ENCODE results near the gene CHST3. TPM values are rescaled to one million over a fixed set of nuclear protein-coding genes. Genes with fewer than 3 reads are reported as not detected.
A peak's percentile ranks its signal among the peaks of the same experiment; 100 is the strongest.
"Not testable (repeated sequence)": the region's sequence is repeated elsewhere in the genome, so short reads cannot be mapped to it uniquely, and the experiment has no call there.

Gene CHST3
- total and polyA plus RNA-seq, 9 donors = 16.4 to 69.2 (median 36.1) TPM

DNA sequence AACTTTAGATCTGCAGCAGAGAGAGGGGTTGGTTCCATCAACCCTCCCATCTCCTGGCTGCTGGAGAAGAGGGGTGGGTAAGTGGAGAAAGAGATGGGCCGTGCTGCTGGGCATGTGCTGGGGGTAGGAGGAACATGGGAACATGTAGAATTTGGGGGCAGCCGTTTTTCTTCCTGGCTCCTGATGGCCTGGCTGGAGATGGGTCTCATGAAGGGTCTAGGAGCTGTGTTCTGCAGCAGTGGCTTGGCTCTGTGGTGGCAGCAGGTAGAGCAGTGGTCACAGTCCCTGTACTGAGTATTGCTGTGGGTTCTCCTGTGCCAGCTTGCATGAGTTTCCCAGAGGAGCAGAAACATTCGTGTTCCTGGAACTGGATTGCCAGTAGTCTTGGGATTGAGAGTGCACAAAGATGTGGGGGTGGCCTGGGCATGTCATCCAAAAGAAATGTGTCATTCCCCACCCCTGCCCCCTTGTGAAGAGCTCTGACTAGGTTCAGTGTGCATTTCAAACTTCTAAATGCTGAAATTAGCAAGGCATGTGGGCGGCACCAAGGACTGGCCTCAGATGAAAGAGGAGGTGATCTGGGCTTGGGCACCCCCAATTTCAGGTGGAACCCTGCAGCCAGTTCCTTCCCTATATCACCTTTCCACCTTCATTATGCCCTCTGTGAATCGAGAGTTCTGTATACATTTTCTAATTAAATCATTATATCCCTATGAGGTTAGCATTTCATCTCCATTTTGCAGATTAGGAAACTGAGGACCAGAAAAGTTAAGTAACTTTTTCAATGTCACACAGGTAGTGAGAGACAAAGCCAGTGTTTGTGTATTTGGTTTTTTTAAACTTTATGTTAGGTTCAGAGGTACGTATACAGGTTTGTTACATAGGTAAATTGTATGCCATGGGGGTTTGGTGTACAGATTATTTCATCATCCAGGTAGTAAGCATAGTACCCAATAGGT lies 2.1 kb downstream of the CHST3 start:
- Histone ChIP-seq H3K36me3 (no peaks in the 10 kb centered on the region), H3K4me1 (ENCODE audit: insufficient read depth) (peaks cover 37% of the 10 kb centered on the region), H3K4me3 (peak overlapping the region; percentile 84), H3K27ac (peak overlapping the region in 1 of 2 donors; percentile 96), H3K27me3 (no peaks in the 10 kb centered on the region), H3K9me3 (no peaks in the 10 kb centered on the region)
- TF ChIP-seq EP300 (IDR thresholded peaks at IDR 0.05) (no peak), POLR2A (IDR thresholded peaks at IDR 0.05) (no peak)
- TF ChIP-seq, protein P1, sequence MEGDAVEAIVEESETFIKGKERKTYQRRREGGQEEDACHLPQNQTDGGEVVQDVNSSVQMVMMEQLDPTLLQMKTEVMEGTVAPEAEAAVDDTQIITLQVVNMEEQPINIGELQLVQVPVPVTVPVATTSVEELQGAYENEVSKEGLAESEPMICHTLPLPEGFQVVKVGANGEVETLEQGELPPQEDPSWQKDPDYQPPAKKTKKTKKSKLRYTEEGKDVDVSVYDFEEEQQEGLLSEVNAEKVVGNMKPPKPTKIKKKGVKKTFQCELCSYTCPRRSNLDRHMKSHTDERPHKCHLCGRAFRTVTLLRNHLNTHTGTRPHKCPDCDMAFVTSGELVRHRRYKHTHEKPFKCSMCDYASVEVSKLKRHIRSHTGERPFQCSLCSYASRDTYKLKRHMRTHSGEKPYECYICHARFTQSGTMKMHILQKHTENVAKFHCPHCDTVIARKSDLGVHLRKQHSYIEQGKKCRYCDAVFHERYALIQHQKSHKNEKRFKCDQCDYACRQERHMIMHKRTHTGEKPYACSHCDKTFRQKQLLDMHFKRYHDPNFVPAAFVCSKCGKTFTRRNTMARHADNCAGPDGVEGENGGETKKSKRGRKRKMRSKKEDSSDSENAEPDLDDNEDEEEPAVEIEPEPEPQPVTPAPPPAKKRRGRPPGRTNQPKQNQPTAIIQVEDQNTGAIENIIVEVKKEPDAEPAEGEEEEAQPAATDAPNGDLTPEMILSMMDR (IDR thresholded peaks at IDR 0.05) = no peak
- intact Hi-C loops (cut with DNase I) = loop anchor here in 3 of 4 donors (5.0 to 10.0 kb wide), 4 partner anchors 36 to 358 kb away; partner anchors contain the start of genes ANAPC16 (in 2 of the 3) and ASCC1 (in 2 of the 3)
- WGBS, 3 donors = 45 to 46% (median 45%) methylated on average over 6 of the region's 6 CpGs
- peak in 1 of 5 donors; percentile 34 for DNase-seq

DNA sequence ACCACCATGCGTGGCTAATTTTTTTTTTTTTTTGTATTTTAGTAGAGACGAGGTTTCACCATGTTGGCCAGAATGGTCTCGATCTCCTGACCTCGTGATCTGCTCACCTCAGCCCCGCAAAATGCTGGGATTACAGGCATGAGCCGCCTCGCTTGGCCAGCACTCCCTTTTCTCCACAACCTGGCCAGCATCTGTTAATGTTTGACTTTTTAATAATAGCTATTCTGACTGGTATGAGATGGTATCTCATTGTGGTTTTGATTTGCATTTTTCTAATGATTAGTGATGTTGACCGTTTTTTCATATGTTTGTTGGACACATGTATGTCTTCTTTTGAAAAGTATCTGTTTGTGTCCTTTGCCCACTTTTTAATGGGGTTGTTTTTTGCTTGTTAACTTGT lies 3.8 kb downstream of the CHST3 start:
- intact Hi-C loops (cut with DNase I) = loop anchor here in 3 of 4 donors (5.0 to 10.0 kb wide), 4 partner anchors 34 to 357 kb away; partner anchors contain the start of genes ANAPC16 (in 2 of the 3) and ASCC1 (in 2 of the 3)
- not testable (repeated sequence) for DNase-seq, H3K27ac ChIP-seq, H3K27me3 ChIP-seq, H3K9me3 ChIP-seq, H3K36me3 ChIP-seq, H3K4me3 ChIP-seq
- 74 to 83% (median 82%) methylated on average over 8 of the region's 8 CpGs for WGBS, 3 donors
- peaks cover 50% of the 10 kb centered on the region for H3K4me1 ChIP-seq (ENCODE audit: insufficient read depth)

DNA sequence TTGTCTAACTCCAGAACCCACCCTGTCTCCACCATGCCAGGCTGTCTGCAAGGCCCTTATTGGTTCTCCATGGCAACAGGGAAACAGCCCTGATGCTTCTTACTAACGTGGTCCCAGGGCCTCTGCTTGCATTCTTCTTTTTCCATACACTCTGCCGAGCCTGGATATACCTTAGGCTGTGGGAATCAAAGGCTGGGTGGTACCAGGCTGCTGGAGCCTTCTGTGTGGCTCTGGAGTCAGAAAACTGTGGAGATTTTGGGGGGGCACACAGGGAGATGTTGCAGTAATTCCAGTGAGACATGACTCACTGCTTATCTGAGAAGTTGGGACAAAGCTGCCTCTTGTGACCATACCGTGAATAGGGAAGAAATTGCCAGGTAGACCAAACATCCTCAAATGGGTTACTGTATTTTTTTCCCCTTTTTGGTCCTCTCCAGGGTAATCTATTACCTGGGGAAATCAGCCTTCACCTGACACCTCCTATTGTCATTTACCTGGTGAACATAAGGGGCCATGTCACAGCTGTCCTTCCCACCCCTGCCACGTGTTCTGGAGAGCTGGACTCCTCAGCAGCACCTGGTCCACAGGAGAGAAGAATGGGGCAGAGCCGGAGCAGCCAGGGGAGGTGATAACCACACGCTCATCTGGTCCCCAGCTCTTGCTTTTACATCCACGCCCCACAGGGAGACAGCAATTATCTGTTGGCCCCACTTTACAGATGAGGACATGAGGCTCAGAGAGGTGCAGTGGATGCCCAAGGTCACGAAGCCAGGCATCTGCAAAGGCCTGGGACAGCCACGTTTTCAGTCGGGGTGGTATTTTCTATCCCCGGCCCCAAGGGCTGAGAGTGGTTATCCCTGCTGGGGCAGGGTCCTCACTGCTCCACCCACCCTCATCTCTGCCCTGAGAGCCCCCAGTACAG lies 4.6 kb downstream of the CHST3 start:
- Histone ChIP-seq H3K27ac (no peak overlapping the region), H3K4me3 (peak overlapping the region; percentile 6), H3K4me1 (ENCODE audit: insufficient read depth) (peaks cover 48% of the 10 kb centered on the region), H3K9me3 (no peaks in the 10 kb centered on the region), H3K36me3 (no peaks in the 10 kb centered on the region), H3K27me3 (no peaks in the 10 kb centered on the region)
- 57 to 63% (median 63%) methylated on average over 11 of the region's 11 CpGs for WGBS, 3 donors
- TF ChIP-seq EP300 (IDR thresholded peaks at IDR 0.05) = no peak
- TF ChIP-seq, protein P1 (IDR thresholded peaks at IDR 0.05) = no peak
- TF ChIP-seq POLR2A (IDR thresholded peaks at IDR 0.05) = no peak
- intact Hi-C loops (cut with DNase I) = loop anchor here in 3 of 4 donors (5.0 to 10.0 kb wide), 4 partner anchors 33 to 356 kb away; partner anchors contain the start of genes ANAPC16 (in 2 of the 3) and ASCC1 (in 2 of the 3)
- DNase-seq = peak in 2 of 5 donors; percentile 34 to 42

GRCh38 chr10:71969929-71970328 lies 5.7 kb downstream of the CHST3 start:
- 73 to 77% (median 76%) methylated on average over 10 of the region's 10 CpGs for WGBS, 3 donors
- Histone ChIP-seq H3K27me3 (no peaks in the 10 kb centered on the region), H3K4me1 (ENCODE audit: insufficient read depth) (peaks cover 55% of the 10 kb centered on the region), H3K9me3 (no peaks in the 10 kb centered on the region), H3K27ac (peak overlapping the region in 1 of 2 donors; percentile 55), H3K4me3 (no peak overlapping the region), H3K36me3 (no peaks in the 10 kb centered on the region)
- no peak for DNase-seq
- intact Hi-C loops (cut with DNase I) = loop anchor here in 3 of 4 donors (5.0 to 10.0 kb wide), 4 partner anchors 32 to 355 kb away; partner anchors contain the start of genes ANAPC16 (in 2 of the 3) and ASCC1 (in 2 of the 3)
- TF ChIP-seq, protein P1 (IDR thresholded peaks at IDR 0.05) = no peak
- TF ChIP-seq EP300 (IDR thresholded peaks at IDR 0.05) (no peak), POLR2A (IDR thresholded peaks at IDR 0.05) (no peak)
